ENCODE results near the gene CNTNAP2.

The CNTNAP2 gene

DNA sequence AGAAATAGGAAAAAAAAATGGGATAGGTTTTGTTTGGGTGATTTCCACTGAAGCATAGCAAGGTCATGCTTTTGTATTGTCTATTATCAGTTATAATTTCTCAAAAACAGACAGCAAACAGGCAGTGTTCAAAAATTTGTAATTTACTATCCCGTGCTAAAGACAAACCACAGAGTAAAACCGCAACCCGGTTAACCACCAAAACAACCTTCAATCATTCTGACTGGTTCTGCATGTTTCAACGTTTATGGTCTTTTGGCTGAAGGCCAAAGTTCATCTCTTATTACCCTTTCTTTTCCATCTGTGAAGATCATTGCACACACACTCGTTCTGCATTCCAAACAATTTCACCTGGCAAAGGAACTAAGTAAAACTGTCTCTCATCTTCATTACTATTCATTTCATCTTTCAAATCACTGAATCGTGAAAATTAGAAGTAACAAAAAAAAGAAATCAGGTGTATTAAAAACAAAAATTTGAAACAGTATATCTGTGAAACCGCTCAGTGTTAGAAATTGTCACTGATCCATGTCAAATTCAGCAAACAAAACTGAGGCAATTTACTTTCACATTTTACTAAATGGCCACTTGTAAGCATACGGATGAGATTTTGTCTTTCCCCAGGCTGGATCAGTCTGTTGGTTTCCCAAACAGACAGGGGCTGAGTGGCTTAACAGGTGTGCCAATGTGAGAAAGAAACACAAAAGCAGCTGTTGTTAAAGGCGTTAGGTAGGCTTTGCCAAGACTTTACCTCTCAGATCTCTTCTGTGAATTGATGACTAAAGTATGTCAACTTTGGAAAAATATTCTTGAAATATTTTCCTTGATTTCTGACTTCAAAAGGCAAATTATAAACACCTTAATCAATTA is 539.6 kb downstream of the CNTNAP2 start (continued):
- TF ChIP-seq, protein P1, sequence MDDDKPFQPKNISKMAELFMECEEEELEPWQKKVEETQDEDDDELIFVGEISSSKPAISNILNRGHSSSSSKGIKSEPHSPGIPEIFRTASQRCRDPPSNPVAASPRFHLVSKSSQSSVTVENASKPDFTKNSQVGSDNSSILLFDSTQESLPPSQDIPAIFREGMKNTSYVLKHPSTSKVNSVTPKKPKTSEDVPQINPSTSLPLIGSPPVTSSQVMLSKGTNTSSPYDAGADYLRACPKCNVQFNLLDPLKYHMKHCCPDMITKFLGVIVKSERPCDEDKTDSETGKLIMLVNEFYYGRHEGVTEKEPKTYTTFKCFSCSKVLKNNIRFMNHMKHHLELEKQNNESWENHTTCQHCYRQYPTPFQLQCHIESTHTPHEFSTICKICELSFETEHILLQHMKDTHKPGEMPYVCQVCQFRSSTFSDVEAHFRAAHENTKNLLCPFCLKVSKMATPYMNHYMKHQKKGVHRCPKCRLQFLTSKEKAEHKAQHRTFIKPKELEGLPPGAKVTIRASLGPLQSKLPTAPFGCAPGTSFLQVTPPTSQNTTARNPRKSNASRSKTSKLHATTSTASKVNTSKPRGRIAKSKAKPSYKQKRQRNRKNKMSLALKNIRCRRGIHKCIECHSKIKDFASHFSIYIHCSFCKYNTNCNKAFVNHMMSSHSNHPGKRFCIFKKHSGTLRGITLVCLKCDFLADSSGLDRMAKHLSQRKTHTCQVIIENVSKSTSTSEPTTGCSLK (tag by site-specific recombination; IDR thresholded peaks at IDR 0.05), result no peak
- TF ChIP-seq ZNF558 (tag by site-specific recombination; IDR thresholded peaks at IDR 0.05) (peak; percentile 78), ZSCAN23 (tag by site-specific recombination; IDR thresholded peaks at IDR 0.05) (peak; percentile 89; the same call in 1 of the 2 replicates), ZNF174 (tag by site-specific recombination; IDR thresholded peaks at IDR 0.05) (no peak), KLF10 (tag by site-specific recombination; IDR thresholded peaks at IDR 0.05) (peak; percentile 81), ZNF629 (tag by site-specific recombination; IDR thresholded peaks at IDR 0.05) (peak; percentile 91), ZNF354C (tag by site-specific recombination; IDR thresholded peaks at IDR 0.05; ENCODE audit: borderline replicate concordance, low read depth) (no peak), KLF9 (tag by site-specific recombination; IDR thresholded peaks at IDR 0.05; ENCODE audit: low read depth) (no peak), YY2 (tag by site-specific recombination; IDR thresholded peaks at IDR 0.05) (no peak), ZNF548 (tag by site-specific recombination; IDR thresholded peaks at IDR 0.05) (no peak), PRDM6 (tag by site-specific recombination; IDR thresholded peaks at IDR 0.05) (peak; percentile 96), ZNF132 (tag by site-specific recombination; IDR thresholded peaks at IDR 0.05; ENCODE audit: borderline replicate concordance) (no peak), ZNF157 (tag by site-specific recombination; IDR thresholded peaks at IDR 0.05) (no peak), ZBTB7A (tag by site-specific recombination; IDR thresholded peaks at IDR 0.05; ENCODE audit: low read depth) (no peak), SCRT2 (tag by site-specific recombination; IDR thresholded peaks at IDR 0.05) (peak; percentile 92), ZNF510 (tag by site-specific recombination; IDR thresholded peaks at IDR 0.05; ENCODE audit: insufficient replicate concordance) (no peak), PRDM4 (tag by site-specific recombination; IDR thresholded peaks at IDR 0.05) (peak; percentile 85), GLIS2 (tag by site-specific recombination; IDR thresholded peaks at IDR 0.05) (no peak), ZFHX2 (tag by site-specific recombination; conservative IDR thresholded peaks at IDR 0.05) (no peak), ZBTB8A (tag by site-specific recombination; IDR thresholded peaks at IDR 0.05) (peak; percentile 44), ZNF324 (tag by site-specific recombination; IDR thresholded peaks at IDR 0.05) (peak; percentile 78), BCL11A (tag by site-specific recombination; IDR thresholded peaks at IDR 0.05; ENCODE audit: low read depth) (peak; percentile 86), KLF8 (tag by site-specific recombination; IDR thresholded peaks at IDR 0.05) (peak; percentile 94), ZNF701 (tag by site-specific recombination; IDR thresholded peaks at IDR 0.05) (no peak), ZNF555 (tag by site-specific recombination; conservative IDR thresholded peaks at IDR 0.05) (no peak), ZNF184 (tag by site-specific recombination; IDR thresholded peaks at IDR 0.05) (peak; percentile 55; the same call in 1 of the 2 replicates), ZNF596 (tag by site-specific recombination; IDR thresholded peaks at IDR 0.05) (peak; percentile 5; the same call in 1 of the 2 replicates), ZNF658 (tag by site-specific recombination; IDR thresholded peaks at IDR 0.05) (no peak), ZNF19 (tag by site-specific recombination; IDR thresholded peaks at IDR 0.05; ENCODE audit: low read depth) (no peak), ZNF624 (tag by site-specific recombination; IDR thresholded peaks at IDR 0.05) (no peak), KLF1 (tag by site-specific recombination; IDR thresholded peaks at IDR 0.05) (no peak)
- TF ChIP-seq, protein P2, sequence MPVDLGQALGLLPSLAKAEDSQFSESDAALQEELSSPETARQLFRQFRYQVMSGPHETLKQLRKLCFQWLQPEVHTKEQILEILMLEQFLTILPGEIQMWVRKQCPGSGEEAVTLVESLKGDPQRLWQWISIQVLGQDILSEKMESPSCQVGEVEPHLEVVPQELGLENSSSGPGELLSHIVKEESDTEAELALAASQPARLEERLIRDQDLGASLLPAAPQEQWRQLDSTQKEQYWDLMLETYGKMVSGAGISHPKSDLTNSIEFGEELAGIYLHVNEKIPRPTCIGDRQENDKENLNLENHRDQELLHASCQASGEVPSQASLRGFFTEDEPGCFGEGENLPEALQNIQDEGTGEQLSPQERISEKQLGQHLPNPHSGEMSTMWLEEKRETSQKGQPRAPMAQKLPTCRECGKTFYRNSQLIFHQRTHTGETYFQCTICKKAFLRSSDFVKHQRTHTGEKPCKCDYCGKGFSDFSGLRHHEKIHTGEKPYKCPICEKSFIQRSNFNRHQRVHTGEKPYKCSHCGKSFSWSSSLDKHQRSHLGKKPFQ (tag by site-specific recombination; IDR thresholded peaks at IDR 0.05), result peak; percentile 83
- TF ChIP-seq, protein P3, sequence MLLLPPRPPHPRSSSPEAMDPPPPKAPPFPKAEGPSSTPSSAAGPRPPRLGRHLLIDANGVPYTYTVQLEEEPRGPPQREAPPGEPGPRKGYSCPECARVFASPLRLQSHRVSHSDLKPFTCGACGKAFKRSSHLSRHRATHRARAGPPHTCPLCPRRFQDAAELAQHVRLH (tag by site-specific recombination; IDR thresholded peaks at IDR 0.05), result no peak
